H1 (cell line): ENCODE results near the gene TEAD1. TPM values are rescaled to one million over a fixed set of nuclear protein-coding genes. Genes with fewer than 3 reads are reported as not detected.

Experiments
- CTCF ChIA-PET: fragments of 300-600 bp; sonication (Branson Sonifier 250); formaldehyde crosslinking; loops from one replicate; lab custom pipeline; 2021; ENCODE audit not compliant: partially characterized antibody; lab: Charles Lee
- POLR2A ChIA-PET: fragments of 300-600 bp; sonication (Branson Sonifier 250); formaldehyde crosslinking; loops from one replicate; lab custom pipeline; 2021; ENCODE audit warnings: inconsistent platforms; ENCODE audit not compliant: partially characterized antibody; lab: Charles Lee
- DNase-seq, 2 experiments: peaks; one replicate each; pipeline versions ENCODE4 v3.0.0 to v3.0.0-alpha.2; 2010 to 2022; ENCODE audit warnings: low spot score in 2 of 2, low read depth in 1 of 2, mixed read lengths in 1 of 2
- FAIRE-seq: peaks from 2 replicates; lab custom pipeline; 2011; peaks lifted over from hg19 to GRCh38; lab: Jason Lieb, UNC
- H2AFZ ChIP-seq: 2 replicates; pipeline ENCODE4 v1.8.1; 2012; ENCODE audit warnings: low read length, inconsistent platforms
- H2AK5ac ChIP-seq: 2 replicates; pipeline ENCODE4 v1.6.1; 2013; ENCODE audit warnings: low read depth, low read length
- H2BK120ac ChIP-seq: replicated peaks from 2 replicates; pipeline ENCODE3; 2013; ENCODE audit warnings: low read depth, low read length, inconsistent platforms
- H2BK12ac ChIP-seq: 2 replicates; pipeline ENCODE4 v1.6.1; 2013; ENCODE audit warnings: low read depth, low read length
- H2BK15ac ChIP-seq: 2 replicates; pipeline ENCODE4 v1.6.1; 2013; ENCODE audit warnings: low read length
- H2BK20ac ChIP-seq: 2 replicates; pipeline ENCODE4 v1.6.1; 2013; ENCODE audit warnings: low read length
- H2BK5ac ChIP-seq: 2 replicates; pipeline ENCODE4 v1.6.1; 2013; ENCODE audit warnings: low read depth, low read length
- H3K14ac ChIP-seq: 2 replicates; pipeline ENCODE4 v1.6.1; 2013; ENCODE audit warnings: inconsistent platforms; ENCODE audit not compliant: insufficient read length
- H3K18ac ChIP-seq: 2 replicates; pipeline ENCODE4 v1.6.1; 2013; ENCODE audit warnings: low read length; ENCODE audit errors: extremely low read depth
- H3K23ac ChIP-seq: 2 replicates; pipeline ENCODE4 v1.6.1; 2013; ENCODE audit warnings: inconsistent platforms; ENCODE audit not compliant: insufficient read length
- H3K23me2 ChIP-seq: 2 replicates; pipeline ENCODE4 v1.6.1; 2013; ENCODE audit warnings: low read depth, low read length
- H3K27ac ChIP-seq: 2 replicates; pipeline ENCODE4 v1.6.1; 2011; ENCODE audit warnings: low read depth, low read length, inconsistent platforms
- H3K27me3 ChIP-seq, 4 experiments: replicated peaks in 1 of 4; 1 replicate in 1 of 4; 2 replicates in 3 of 4; pipeline versions ENCODE4 v1.6.1 to v1.8.1; 2011 to 2013; ENCODE audit warnings: low read length in 3 of 4, mild to moderate bottlenecking in 3 of 4, inconsistent platforms in 2 of 4, mixed read lengths in 2 of 4, moderate library complexity in 1 of 4; ENCODE audit not compliant: control insufficient read depth in 3 of 4, insufficient read depth in 3 of 4; ENCODE audit errors: extremely low read depth in 1 of 4
- H3K36me3 ChIP-seq, 4 experiments: 2 replicates each; pipeline versions ENCODE4 v1.6.1 to v1.8.1; 2011 to 2013; ENCODE audit warnings: mild to moderate bottlenecking in 4 of 4, low read length in 3 of 4, moderate library complexity in 2 of 4, control low read depth in 1 of 4, inconsistent platforms in 1 of 4; ENCODE audit not compliant: insufficient read depth in 4 of 4, control insufficient read depth in 2 of 4
- H3K4ac ChIP-seq: replicated peaks from 2 replicates; pipeline ENCODE3; 2013; ENCODE audit warnings: low read length, low read depth, mixed read lengths, inconsistent platforms; ENCODE audit not compliant: insufficient read length
- H3K4me1 ChIP-seq, 4 experiments: replicated peaks in 1 of 4; 1 replicate in 1 of 4; 2 replicates in 3 of 4; pipeline versions ENCODE4 v1.6.1 to v1.8.1; 2011 to 2013; ENCODE audit warnings: low read length in 3 of 4, inconsistent platforms in 2 of 4, mixed read lengths in 1 of 4; ENCODE audit not compliant: insufficient read depth in 4 of 4, control insufficient read depth in 3 of 4
- H3K4me2 ChIP-seq, 2 experiments: 2 replicates each; pipeline versions ENCODE4 v1.6.1 to v1.8.1; 2011 to 2013; ENCODE audit warnings: low read depth in 2 of 2, low read length in 2 of 2, control low read depth in 1 of 2, inconsistent platforms in 1 of 2, mild to moderate bottlenecking in 1 of 2; ENCODE audit not compliant: insufficient read depth in 1 of 2
- H3K4me3 ChIP-seq, 4 experiments: fragments of 200-600, 300-600 bp in 1 of 4; sonication (generic), shearing (Covaris generic), sonication (Bioruptor Twin) in 1 of 4; 2 replicates each; pipeline versions ENCODE4 v1.5.1 to v1.8.1; 2011 to 2016; ENCODE audit warnings: low read length in 4 of 4, low read depth in 3 of 4, control low read depth in 2 of 4, inconsistent platforms in 2 of 4, mild to moderate bottlenecking in 2 of 4, mixed read lengths in 1 of 4, moderate library complexity in 1 of 4; ENCODE audit not compliant: insufficient read depth in 2 of 4; ENCODE audit errors: extremely low read depth in 1 of 4
- H3K56ac ChIP-seq: replicated peaks from 2 replicates; pipeline ENCODE3; 2013; ENCODE audit warnings: low read depth, mild to moderate bottlenecking, mixed read lengths, low read length, inconsistent platforms; ENCODE audit not compliant: insufficient read length
- H3K79me1 ChIP-seq: 2 replicates; pipeline ENCODE4 v1.6.1; 2013; ENCODE audit warnings: low read depth, low read length, control low read depth
- H3K79me2 ChIP-seq, 2 experiments: 2 replicates each; pipeline versions ENCODE4 v1.6.1 to v1.8.1; 2012 to 2013; ENCODE audit warnings: low read length in 2 of 2, mild to moderate bottlenecking in 2 of 2, inconsistent platforms in 1 of 2; ENCODE audit not compliant: insufficient read depth in 2 of 2, control insufficient read depth in 1 of 2
- H3K9ac ChIP-seq, 4 experiments: replicated peaks in 1 of 4; 1 replicate in 1 of 4; 2 replicates in 3 of 4; pipeline versions ENCODE4 v1.6.1 to v1.8.1; 2011 to 2013; ENCODE audit warnings: low read depth in 3 of 4, low read length in 3 of 4, control low read depth in 2 of 4, mild to moderate bottlenecking in 2 of 4, moderate library complexity in 2 of 4, inconsistent platforms in 1 of 4; ENCODE audit errors: extremely low read depth in 1 of 4
- H3K9me3 ChIP-seq, 2 experiments: 2 replicates each; pipeline versions ENCODE4 v1.6.1 to v1.8.1; 2012 to 2013; ENCODE audit warnings: mild to moderate bottlenecking in 2 of 2, moderate library complexity in 2 of 2, control low read depth in 1 of 2, inconsistent platforms in 1 of 2, low read depth in 1 of 2, low read length in 1 of 2, mixed read lengths in 1 of 2; ENCODE audit not compliant: insufficient read depth in 2 of 2
- H4K20me1 ChIP-seq, 2 experiments: replicated peaks in 1 of 2; 2 replicates each; pipeline versions ENCODE3 to v1.8.1; 2011 to 2013; ENCODE audit warnings: inconsistent platforms in 2 of 2, low read length in 2 of 2, mild to moderate bottlenecking in 1 of 2; ENCODE audit not compliant: insufficient read depth in 2 of 2, control insufficient read depth in 1 of 2
- H4K5ac ChIP-seq: 2 replicates; pipeline ENCODE4 v1.6.1; 2013; ENCODE audit warnings: low read length, low read depth, mixed read lengths, inconsistent platforms; ENCODE audit not compliant: insufficient read length
- H4K8ac ChIP-seq: 2 replicates; pipeline ENCODE4 v1.8.0; 2013; ENCODE audit warnings: mild to moderate bottlenecking, moderate library complexity, low read length, inconsistent platforms; ENCODE audit not compliant: insufficient read depth; ENCODE audit errors: extremely low read depth
- H4K91ac ChIP-seq: replicated peaks from 2 replicates; pipeline ENCODE3; 2013; ENCODE audit warnings: low read length, mixed read lengths, inconsistent platforms; ENCODE audit not compliant: insufficient read length
- BACH1 ChIP-seq: IDR thresholded peaks from 2 replicates; pipeline ENCODE4 v1.6.1; 2012; ENCODE audit warnings: low read length, improper control_type of control experiment
- CHD1 ChIP-seq: IDR thresholded peaks from 2 replicates; pipeline ENCODE4 v1.6.1; 2012; ENCODE audit warnings: low read depth, low read length, improper control_type of control experiment
- EGR1 ChIP-seq: IDR thresholded peaks from 2 replicates; pipeline ENCODE4 v1.6.1; 2011; ENCODE audit warnings: low read depth, low read length, borderline replicate concordance
- JUND ChIP-seq: IDR thresholded peaks from 2 replicates; pipeline ENCODE4 v1.6.1; 2011; ENCODE audit warnings: mild to moderate bottlenecking, improper control_type of control experiment, low read length
- PHF8 ChIP-seq: fragments of 200-600 bp; sonication (generic); conservative IDR thresholded peaks from 2 replicates; pipeline ENCODE4 v1.7.1; 2012; ENCODE audit warnings: low read depth, mild to moderate bottlenecking, inconsistent platforms, low read length, moderate library complexity
- POLR2A ChIP-seq, 2 experiments: IDR thresholded peaks; 1 replicate in 1 of 2; 2 replicates in 1 of 2; pipeline ENCODE4 v1.6.1; 2011; ENCODE audit warnings: low read depth in 2 of 2, low read length in 2 of 2, mild to moderate bottlenecking in 2 of 2; ENCODE audit errors: control extremely low read depth in 1 of 2
- POLR2AphosphoS5 ChIP-seq: IDR thresholded peaks from 2 replicates; pipeline ENCODE4 v1.6.1; 2011; ENCODE audit warnings: low read depth, low read length
- SAP30 ChIP-seq: fragments of 300-600 bp; sonication (generic); IDR thresholded peaks from 2 replicates; pipeline ENCODE4 v1.7.1; 2012; ENCODE audit warnings: low read length, moderate library complexity, mild to moderate bottlenecking, inconsistent platforms; ENCODE audit not compliant: insufficient read depth, insufficient replicate concordance
- ZNF274 ChIP-seq: IDR thresholded peaks from 2 replicates; pipeline ENCODE4 v1.7.0; 2012; ENCODE audit warnings: low read length, borderline replicate concordance; ENCODE audit errors: extremely low read depth
- WGBS, 2 experiments: shearing (Covaris generic) in 1 of 2; methylation state at CpG; one replicate each; pipeline versions ENCODE4 v1.1.6 to v1.1.7; 2013 to 2015; ENCODE audit warnings: low lambda C conversion rate in 2 of 2, mixed read lengths in 2 of 2, inconsistent platforms in 1 of 2, low coverage in 1 of 2, missing lambda C conversion rate in 1 of 2; ENCODE audit not compliant: insufficient replicate concordance in 2 of 2, insufficient coverage in 1 of 2, insufficient read length in 1 of 2; ENCODE audit errors: extremely low coverage in 1 of 2, missing lambda C conversion rate in 1 of 2; 5-methylcytosine and 5-hydroxymethylcytosine counted together
- polyA plus RNA-seq, 7 experiments: library from polyadenylated mRNA; depleted of rRNA in 3 of 7; stranded (reverse) in 5 of 7; unstranded in 2 of 7; fragments of >200 nt in 5 of 7; fragments of 200-250 nt in 2 of 7; gene quantifications; 1 replicate in 5 of 7; 2 replicates in 1 of 7; 4 replicates in 1 of 7; pipeline versions ENCODE4 v1.2.1 to v1.2.3, GENCODE V29; 2011 to 2013; ENCODE audit warnings: missing spikeins in 2 of 7, mixed read lengths in 2 of 7
- total RNA-seq: library from RNA; stranded (reverse); fragmentation: NEBNext Ultra II Directional; extraction: Animal tissue kit (Norgen Biotek cat#: 25700); gene quantifications from 2 replicates; pipeline ENCODE4 v1.2.1, GENCODE V29; 2021
- TF ChIP-seq, protein P1 (sequence below): IDR thresholded peaks from 2 replicates; pipeline ENCODE4 v1.6.1; 2012; ENCODE audit warnings: inconsistent platforms
- TF ChIP-seq, protein P2 (sequence below): IDR thresholded peaks from 2 replicates; pipeline ENCODE4 v1.6.1; 2012; ENCODE audit warnings: low read length, inconsistent platforms
- TF ChIP-seq, protein P3 (sequence below): IDR thresholded peaks from 2 replicates; pipeline ENCODE4 v1.6.1; 2011; ENCODE audit warnings: low read length, improper control_type of control experiment

The TEAD1 gene
- total and polyA plus RNA-seq, 2 of the 8 experiments (the other 6 are each of a cell fraction or from before 2014, with no cell fraction given): 15.6 to 67.4 TPM

DNA sequence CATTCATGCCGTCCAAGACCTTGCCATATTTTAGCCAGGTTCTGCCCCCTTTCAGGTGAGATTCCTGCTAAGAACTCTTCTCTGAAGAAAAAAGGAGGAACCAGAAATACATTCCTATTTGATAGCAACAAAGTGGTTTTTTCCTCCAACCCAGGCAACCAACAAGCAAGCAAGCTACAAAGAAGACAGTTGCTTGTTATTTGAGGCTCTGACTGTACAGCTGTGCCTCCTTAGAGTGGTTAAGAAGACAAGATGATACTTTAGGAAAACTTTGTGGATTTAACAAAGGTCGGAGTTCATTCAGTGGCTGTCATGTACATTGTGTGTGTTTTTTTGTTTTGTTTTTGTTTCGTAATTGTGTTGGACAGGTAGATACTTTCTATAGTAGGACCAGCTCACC, 21.7 kb downstream of the TEAD1 start:
- H4K8ac ChIP-seq: no peak overlapping the region
- peaks cover 16 to 46% (median 29%) of the 10 kb centered on the region in 4 experiments for H3K4me1 ChIP-seq
- no peak overlapping the region for H2BK12ac ChIP-seq
- no peak overlapping the region for H2BK20ac ChIP-seq
- DNase-seq: no peak
- H3K23me2 ChIP-seq: no peaks in the 10 kb centered on the region; the same call in 1 of the 2 replicates
- H3K23ac ChIP-seq: no peak overlapping the region
- no peak overlapping the region for H3K56ac ChIP-seq
- H3K4me2 ChIP-seq: no peak overlapping the region
- 97% methylated on average over 3 of the region's 3 CpGs; no CpG with 5 or more reads in 1 of the 2 experiments for WGBS, 2 experiments
- ChIA-PET CTCF (interaction anchor here (2.1 kb wide), 1 partner anchor 11 kb away, joined by 5 read pairs; no protein-coding TSS in a partner anchor), POLR2A (no interaction called here)
- no peak overlapping the region for H3K18ac ChIP-seq
- H2AFZ ChIP-seq: no peak overlapping the region
- no peak overlapping the region for H2AK5ac ChIP-seq
- H2BK15ac ChIP-seq: no peak overlapping the region
- no peak overlapping the region for H3K9ac ChIP-seq
- H3K79me1 ChIP-seq: peaks cover 7% of the 10 kb centered on the region
- no peak overlapping the region for H2BK120ac ChIP-seq
- H3K4ac ChIP-seq: no peak overlapping the region
- H2BK5ac ChIP-seq: no peak overlapping the region
- no peak overlapping the region for H3K4me3 ChIP-seq
- H4K5ac ChIP-seq: no peak overlapping the region
- H3K79me2 ChIP-seq: peaks cover 3 to 98% of the 10 kb centered on the region in 2 experiments; a peak in 3 of 4 replicates
- no peak for FAIRE-seq
- no peak overlapping the region for H3K14ac ChIP-seq
- no peak overlapping the region for H4K91ac ChIP-seq
- H4K20me1 ChIP-seq: peaks cover 23 to 34% of the 10 kb centered on the region in 2 experiments
- H3K27ac ChIP-seq: no peak overlapping the region
- H3K36me3 ChIP-seq: no peaks in the 10 kb centered on the region
- no peaks in the 10 kb centered on the region for H3K9me3 ChIP-seq
- H3K27me3 ChIP-seq: no peaks in the 10 kb centered on the region
- TF ChIP-seq POLR2A (IDR thresholded peaks at IDR 0.05; ENCODE audit: control extremely low read depth in 1 of 2, low read depth in 2 of 2, low read length in 2 of 2) (no peak), EGR1 (no peak), POLR2AphosphoS5 (no peak), PHF8 (no peak), SAP30 (no peak), ZNF274 (no peak), JUND (no peak), BACH1 (no peak), CHD1 (no peak)
- TF ChIP-seq, protein P1, sequence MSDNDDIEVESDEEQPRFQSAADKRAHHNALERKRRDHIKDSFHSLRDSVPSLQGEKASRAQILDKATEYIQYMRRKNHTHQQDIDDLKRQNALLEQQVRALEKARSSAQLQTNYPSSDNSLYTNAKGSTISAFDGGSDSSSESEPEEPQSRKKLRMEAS: no peak
- TF ChIP-seq, protein P2, sequence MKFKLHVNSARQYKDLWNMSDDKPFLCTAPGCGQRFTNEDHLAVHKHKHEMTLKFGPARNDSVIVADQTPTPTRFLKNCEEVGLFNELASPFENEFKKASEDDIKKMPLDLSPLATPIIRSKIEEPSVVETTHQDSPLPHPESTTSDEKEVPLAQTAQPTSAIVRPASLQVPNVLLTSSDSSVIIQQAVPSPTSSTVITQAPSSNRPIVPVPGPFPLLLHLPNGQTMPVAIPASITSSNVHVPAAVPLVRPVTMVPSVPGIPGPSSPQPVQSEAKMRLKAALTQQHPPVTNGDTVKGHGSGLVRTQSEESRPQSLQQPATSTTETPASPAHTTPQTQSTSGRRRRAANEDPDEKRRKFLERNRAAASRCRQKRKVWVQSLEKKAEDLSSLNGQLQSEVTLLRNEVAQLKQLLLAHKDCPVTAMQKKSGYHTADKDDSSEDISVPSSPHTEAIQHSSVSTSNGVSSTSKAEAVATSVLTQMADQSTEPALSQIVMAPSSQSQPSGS: no peak
- TF ChIP-seq, protein P3, sequence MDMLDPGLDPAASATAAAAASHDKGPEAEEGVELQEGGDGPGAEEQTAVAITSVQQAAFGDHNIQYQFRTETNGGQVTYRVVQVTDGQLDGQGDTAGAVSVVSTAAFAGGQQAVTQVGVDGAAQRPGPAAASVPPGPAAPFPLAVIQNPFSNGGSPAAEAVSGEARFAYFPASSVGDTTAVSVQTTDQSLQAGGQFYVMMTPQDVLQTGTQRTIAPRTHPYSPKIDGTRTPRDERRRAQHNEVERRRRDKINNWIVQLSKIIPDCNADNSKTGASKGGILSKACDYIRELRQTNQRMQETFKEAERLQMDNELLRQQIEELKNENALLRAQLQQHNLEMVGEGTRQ: no peak
